Glomerular endothelial cell (primary cell): ENCODE data around the gene UBL3. TPM values are rescaled to one million over a fixed set of nuclear protein-coding genes. Genes with fewer than 3 reads are reported as not detected.

Experiments used
- DNase-seq: peaks from one replicate; pipeline ENCODE4 v3.0.0-alpha.2; 2011; ENCODE audit warnings: low read depth, low spot score; ENCODE audit errors: extremely low read depth
- total RNA-seq: library from RNA; depleted of rRNA; stranded (reverse); fragments of >200 nt; gene quantifications from 2 replicates; pipeline ENCODE4 v1.2.3, GENCODE V29; 2015

UBL3 gene
- total RNA-seq, 1 donor from 2014 or later = 14.1 TPM

- DNase-seq = no peak
Observed at GRCh38 chr13:29761815-29762214, 88.6 kb downstream of the UBL3 start.

GRCh38 chr13:29761160-29761559, 89.3 kb downstream of the UBL3 start:
- no peak for DNase-seq

- no peak for DNase-seq
Observed at GRCh38 chr13:29760544-29760943, 89.9 kb downstream of the UBL3 start.

DNA sequence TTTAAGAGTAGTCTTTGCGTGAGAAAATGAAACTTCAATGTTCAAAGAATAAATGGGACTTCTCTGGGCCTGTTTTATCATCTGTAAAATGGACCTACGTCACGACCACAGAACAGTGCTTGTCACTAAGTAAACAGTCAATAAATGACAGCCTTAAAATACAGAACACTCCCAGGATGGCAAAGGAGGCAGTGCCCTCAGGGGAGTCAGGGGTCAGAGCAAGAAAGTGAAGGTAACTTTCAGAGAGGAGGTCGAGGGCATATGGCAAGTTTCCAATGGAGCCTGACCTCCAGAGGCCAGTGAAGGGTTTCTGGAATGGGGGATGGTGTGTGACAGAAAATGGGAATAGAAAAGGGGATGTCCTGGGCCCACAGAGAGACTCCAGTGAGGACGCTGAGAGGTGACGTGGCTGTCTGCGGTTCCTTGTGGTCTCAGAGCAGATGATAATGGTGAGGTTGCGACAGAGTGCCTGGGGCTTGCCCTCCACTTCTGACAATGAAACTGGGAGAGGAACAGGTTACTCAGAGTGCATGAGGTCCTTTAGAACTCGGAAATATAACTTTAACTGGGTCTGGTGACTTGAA, 91.8 kb downstream of the UBL3 start:
- DNase-seq = no peak

DNA sequence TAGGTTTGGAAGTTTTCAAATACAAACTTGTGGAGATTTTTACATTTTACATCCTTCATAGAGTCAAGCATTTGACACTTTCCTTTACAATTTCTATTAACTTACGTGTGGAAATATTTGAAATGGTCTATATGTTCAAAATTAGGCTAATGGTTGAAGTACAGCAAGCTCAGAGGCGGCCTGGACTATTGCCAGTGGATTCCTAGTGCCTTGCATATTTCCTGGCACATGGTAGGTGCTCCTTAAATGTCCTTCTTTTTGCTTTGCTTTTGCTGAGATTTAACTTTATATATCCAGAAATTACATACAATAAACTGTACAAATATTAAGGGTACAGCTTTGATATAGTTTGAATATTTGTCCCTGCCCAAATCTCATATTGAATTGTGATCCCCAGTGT, 93.9 kb downstream of the UBL3 start:
- no peak for DNase-seq

DNA sequence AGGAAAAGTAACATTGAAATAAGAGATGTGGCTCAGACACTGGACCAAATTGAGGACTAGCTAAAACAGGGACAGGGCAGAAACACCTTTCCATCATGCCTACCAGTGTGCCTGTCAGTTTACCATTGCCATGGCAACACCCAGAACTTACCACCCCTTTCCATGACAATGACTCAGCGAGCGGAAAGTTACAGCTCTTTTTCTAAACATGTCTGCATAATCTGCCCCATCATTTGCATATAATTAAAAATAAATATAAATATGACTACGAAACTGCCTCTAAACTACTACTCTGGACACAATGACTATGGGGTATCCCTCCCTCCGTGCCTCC, 96.0 kb downstream of the UBL3 start:
- DNase-seq = no peak

DNA sequence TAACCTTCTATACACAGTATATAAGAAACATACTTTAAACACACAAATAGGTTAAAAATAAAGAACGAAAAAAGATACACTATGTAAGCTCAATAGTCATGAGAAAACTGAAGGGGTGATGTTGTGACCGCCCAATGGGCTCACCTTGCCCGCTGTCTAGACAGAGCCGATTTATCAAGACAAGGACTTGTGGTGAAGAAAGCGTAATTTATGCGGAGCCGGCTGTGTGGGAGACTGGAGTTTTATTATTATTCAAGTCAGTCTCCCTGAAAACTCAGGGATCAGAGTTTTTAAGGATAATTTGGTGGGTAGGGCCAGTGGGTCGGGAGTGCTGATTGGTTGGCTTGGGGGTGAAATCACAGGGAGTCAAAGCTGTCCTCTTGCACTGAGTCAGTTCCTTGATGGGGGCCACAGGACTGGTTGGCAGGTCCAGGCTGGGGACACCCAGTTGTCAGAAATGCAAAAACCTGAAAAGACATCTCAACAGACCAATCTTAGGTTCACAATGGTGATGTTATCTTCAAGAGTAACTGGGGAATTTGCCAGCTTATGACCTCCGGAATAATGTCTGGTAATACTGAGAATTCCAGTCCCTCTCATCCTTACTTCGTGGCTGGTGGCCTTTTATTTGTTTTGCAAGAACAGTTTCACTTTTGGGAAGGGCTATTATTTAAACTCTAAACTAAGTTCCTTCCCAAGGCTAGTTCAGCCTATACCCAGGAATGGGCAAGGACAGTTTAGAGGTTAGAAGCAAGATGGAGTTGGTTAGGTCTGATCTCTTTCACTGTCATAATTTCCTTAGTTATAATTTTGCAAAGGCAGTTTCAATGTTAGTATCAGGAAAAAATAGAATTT, 96.6 kb downstream of the UBL3 start:
- no peak for DNase-seq

GRCh38 chr13:29752175-29752574, 98.2 kb downstream of the UBL3 start:
- DNase-seq = no peak

- DNase-seq = no peak
Observed at GRCh38 chr13:29750183-29750530, 100.3 kb downstream of the UBL3 start.

DNA sequence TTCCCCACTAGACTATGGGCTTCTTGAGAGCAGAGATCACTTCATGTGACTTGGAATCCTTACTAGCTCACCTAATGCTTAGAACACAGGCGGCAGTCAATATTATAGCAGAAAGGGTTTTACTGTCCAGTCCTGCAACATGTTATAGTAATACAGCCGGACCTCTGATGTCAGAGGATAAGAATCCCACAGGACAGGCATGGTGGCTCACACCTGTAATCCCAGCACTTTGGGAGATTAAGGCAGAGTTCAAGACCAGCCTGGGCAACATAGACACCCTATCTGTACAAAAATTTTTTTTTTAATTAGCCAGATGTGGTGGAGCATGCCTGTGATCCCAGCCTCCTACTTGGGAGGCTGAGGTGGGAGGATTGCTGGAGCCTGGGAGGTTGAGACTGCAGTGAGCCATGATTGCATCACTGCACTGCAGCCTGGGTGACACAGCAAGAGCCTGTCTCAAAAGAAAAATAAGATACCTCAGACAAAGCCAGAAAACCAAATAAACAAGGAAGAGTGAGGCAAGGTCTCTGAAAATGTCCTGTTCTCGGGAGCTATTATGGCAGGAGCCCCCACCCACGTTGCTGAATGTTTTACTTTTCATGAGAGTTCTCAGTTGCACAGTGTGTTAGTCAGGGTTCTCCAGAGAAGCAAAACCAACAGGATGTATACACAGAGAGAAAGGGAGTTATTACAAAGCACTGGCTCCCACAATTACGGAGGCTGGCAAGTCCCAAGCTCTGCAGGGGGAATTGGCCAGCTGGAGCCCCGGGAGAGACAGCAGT, 100.8 kb downstream of the UBL3 start:
- no peak for DNase-seq

DNA sequence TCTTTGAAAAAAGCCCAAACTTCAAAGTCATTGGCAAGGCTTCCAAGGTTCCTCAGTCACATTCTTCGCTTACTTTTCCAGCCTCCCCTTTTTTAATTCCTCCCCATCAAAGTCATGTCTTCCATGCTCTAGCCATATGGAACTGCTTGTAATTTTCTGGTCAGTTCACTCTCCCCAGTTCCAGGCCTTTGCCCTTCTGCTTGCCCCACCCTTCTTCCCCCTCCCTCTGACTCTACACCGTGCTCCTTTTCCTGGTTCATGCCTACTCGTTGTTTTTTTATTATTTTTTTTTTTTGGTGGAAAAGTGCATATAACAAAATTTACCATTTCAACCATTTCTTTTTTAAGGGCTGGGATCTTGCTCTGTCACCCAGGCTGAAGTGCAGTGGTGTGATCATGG, 102.3 kb downstream of the UBL3 start:
- no peak for DNase-seq

DNA sequence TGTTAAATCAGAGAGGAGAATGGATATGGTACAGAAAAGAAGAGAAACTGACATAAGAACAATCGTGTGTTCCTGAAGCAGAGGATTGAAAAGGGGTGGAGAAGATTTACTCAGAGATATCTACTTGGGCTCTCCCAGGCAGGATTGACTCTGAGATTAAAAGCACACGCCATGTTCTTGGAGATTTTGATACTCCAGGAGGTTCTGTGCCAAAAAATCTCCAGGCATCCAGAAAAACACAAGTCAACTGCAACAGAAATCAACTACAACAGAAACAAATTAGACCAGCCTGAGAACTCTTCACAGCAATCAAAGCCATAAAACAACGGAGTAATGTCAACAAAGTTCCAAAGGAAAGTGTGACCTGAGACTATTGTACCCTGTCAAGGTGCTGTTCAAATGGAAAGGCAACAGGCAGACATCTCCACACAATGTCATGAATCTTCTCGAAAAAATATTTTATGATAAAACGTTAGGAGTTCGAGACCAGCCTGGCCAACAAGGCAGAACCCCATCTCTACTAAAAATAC, 104.2 kb downstream of the UBL3 start:
- DNase-seq = no peak

GRCh38 chr13:29745704-29746103, 104.7 kb downstream of the UBL3 start:
- DNase-seq = no peak

GRCh38 chr13:29743201-29743786, 107.1 kb downstream of the UBL3 start:
- DNase-seq = no peak

DNA sequence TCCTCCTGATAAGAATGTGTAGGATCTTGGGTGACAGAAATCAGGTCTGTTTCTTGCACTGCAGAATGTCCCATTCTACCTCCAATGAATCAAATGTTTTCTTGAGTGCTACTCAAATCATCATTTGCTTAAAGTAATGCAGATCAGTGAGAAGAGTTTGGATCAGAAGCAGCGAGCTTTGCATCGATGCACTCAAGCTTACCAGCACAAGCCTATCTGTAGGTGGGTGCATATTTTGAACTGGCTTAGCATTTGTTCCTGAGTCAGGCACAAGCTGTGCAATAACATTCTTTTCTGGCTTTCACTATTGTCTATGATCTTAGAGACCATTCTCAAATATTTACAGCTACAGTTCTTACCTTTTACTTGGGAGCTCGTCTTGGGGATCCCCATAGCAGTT, 109.5 kb downstream of the UBL3 start:
- DNase-seq = no peak

- DNase-seq = no peak
Observed at GRCh38 chr13:29737061-29737460, 113.4 kb downstream of the UBL3 start.

DNA sequence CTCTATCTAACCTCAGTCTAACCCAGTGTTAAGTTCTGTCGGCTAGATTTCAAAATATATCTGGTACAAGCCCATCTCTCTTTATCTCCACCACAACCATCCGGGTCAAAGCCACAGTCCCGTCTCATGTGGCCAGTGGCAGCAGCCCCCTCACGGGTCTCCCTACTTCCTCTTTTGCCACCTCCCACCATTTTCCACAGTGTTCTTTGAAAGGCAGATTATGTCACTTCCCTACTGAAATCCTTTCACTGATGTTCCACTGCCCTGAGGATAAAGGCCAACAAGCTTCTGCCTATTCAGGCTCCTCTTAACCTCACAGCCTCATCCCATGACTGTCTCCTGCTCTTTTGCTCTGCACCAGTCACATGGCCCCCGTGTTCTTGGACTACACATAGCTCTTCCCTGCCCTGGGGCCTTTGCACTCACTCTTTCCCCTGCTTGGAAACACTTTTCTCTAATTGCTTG, 117.2 kb downstream of the UBL3 start:
- DNase-seq = no peak

- DNase-seq = no peak
Observed at GRCh38 chr13:29730253-29730652, 120.2 kb downstream of the UBL3 start.

DNA sequence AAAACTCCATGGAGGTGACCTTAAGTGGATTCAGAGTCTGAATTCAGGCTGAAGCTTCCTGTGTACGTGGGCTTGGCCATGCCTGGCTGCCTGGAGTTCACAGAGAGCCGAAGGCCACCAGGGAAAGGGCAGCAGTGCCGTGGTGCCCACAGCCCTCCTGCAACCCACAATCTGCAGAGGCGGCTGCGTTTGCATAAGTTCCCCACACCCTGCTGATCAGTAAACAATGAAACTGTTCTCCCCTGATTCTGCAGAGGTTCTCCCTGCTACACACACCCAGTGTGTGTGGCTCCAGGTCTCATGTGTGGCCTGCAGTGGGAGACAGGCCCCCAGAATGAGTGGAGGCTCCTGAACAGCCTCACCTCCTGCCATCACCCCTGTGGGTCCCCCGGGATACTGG, 128.0 kb downstream of the UBL3 start:
- DNase-seq = no peak

DNA sequence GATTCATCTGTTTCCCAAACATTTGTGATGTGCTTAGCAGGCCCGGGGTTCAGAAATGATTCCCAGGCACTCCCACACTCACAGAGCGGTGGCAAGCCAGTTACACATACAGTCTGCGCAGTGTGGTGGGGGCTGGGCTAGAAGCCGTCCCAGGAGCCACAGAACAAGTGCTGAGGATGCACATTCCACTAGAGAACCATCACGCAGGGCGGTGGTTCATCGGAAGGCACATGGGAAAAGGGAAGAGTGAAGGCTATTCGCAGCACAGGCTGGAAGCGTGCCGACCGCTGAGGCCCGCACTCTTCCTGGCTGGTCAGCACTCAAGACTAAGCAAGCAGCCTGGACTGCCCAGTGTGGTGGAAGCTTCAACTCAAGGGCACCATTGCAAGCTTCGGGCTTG, 128.7 kb downstream of the UBL3 start:
- no peak for DNase-seq

GRCh38 chr13:29718694-29719093, 131.7 kb downstream of the UBL3 start:
- no peak for DNase-seq
